MCF 10A (cell line): ENCODE results near the gene PERP. TPM values are rescaled to one million over a fixed set of nuclear protein-coding genes. Genes with fewer than 3 reads are reported as not detected.

ENCODE experiments used
- BruUV-seq: library from RNA; stranded (reverse); fragments of 400-500 nt; replicated peaks from 2 replicates; lab custom pipeline; 2021; lab: Mats Ljungman, UMichigan
- CTCF ChIA-PET: fragments of 300-600 bp; sonication (Branson Sonifier 250); formaldehyde crosslinking; extraction: SDS; loops from one replicate; lab custom pipeline; 2021; ENCODE audit warnings: antibody characterized with exemption, inconsistent platforms; lab: Yijun Ruan, JAX
- POLR2A ChIA-PET: fragments of 300-600, 350-650 bp; sonication (Branson Sonifier 250); formaldehyde crosslinking; extraction: SDS; loops from one replicate; lab custom pipeline; 2020; ENCODE audit warnings: antibody characterized with exemption, inconsistent platforms; lab: Yijun Ruan, JAX
- DNase-seq: peaks from one replicate; pipeline ENCODE4 v3.0.0-alpha.2; 2018; ENCODE audit not compliant: unreplicated experiment
- H3K27ac Mint-ChIP-seq: one replicate; pipeline ENCODE4 v1.8.0; 2022; ENCODE audit warnings: mild to moderate bottlenecking, low read depth, mixed read lengths; ENCODE audit not compliant: unreplicated experiment
- H3K27me3 Mint-ChIP-seq: one replicate; pipeline ENCODE4 v1.8.0; 2022; ENCODE audit warnings: mixed read lengths; ENCODE audit not compliant: insufficient read depth, unreplicated experiment
- H3K36me3 Mint-ChIP-seq: one replicate; pipeline ENCODE4 v1.8.0; 2022; ENCODE audit warnings: mild to moderate bottlenecking, moderate library complexity, mixed read lengths; ENCODE audit not compliant: insufficient read depth, unreplicated experiment
- H3K4me1 Mint-ChIP-seq: one replicate; pipeline ENCODE4 v1.8.0; 2022; ENCODE audit warnings: mixed read lengths; ENCODE audit not compliant: insufficient read depth, unreplicated experiment
- H3K4me3 Mint-ChIP-seq: one replicate; pipeline ENCODE4 v1.8.0; 2022; ENCODE audit warnings: mild to moderate bottlenecking, moderate library complexity, mixed read lengths; ENCODE audit not compliant: unreplicated experiment
- H3K9me3 Mint-ChIP-seq: one replicate; pipeline ENCODE4 v1.8.0; 2022; ENCODE audit warnings: mixed read lengths; ENCODE audit not compliant: unreplicated experiment
- CTCF ChIP-seq: fragments of 200-600 bp; IDR thresholded peaks from one replicate; pipeline ENCODE4 v1.8.0; 2022; ENCODE audit warnings: antibody characterized with exemption, mild to moderate bottlenecking; ENCODE audit not compliant: unreplicated experiment
- intact Hi-C: fragments of 100-400 bp; cut with micrococcal nuclease; formaldehyde crosslinking; loops from 2 replicates; pipeline ENCODE4 v1.14.1; 2022
- total RNA-seq: library from RNA; stranded (reverse); gene quantifications from 2 replicates; pipeline ENCODE4 v1.2.3, GENCODE V29; 2022

Gene PERP
- total RNA-seq, 1 experiment from 2014 or later, result 120 TPM

GRCh38 chr6:138044458-138044857, 62.8 kb downstream of the PERP start:
- no TSS peak for BruUV-seq
- TF ChIP-seq CTCF, result no peak
- intact Hi-C loops, result no loop called here
- Mint-ChIP-seq H3K36me3 (no peaks in the 10 kb centered on the region), H3K4me1 (no peaks in the 10 kb centered on the region), H3K27me3 (no peaks in the 10 kb centered on the region), H3K4me3 (no peak overlapping the region), H3K27ac (no peak overlapping the region), H3K9me3 (peaks cover 7% of the 10 kb centered on the region)
- POLR2A ChIA-PET, result interaction anchor here (0.6 to 2.0 kb wide), 4 partner anchors 13 to 729 kb away, joined by 3 to 8 read pairs (median 4); partner anchors contain the start of gene CCDC28A
- no peak for DNase-seq
- CTCF ChIA-PET, result interaction anchor here (0.6 to 1.3 kb wide), 5 partner anchors 13 to 861 kb away, joined by 3 to 5 read pairs (median 3); no protein-coding TSS in a partner anchor

Other genes with a start within 250 kb of the PERP start
- 38.2 and 52.8 TPM in 2 replicates for gene TNFAIP3, start 240.2 kb downstream of the PERP start, total RNA-seq
- gene ARFGEF3, start 54.5 kb upstream of the PERP start, total RNA-seq, result 3.4 and 7.0 TPM in 2 replicates
- not detected in 2 replicates for gene PBOV1, start 111.1 kb upstream of the PERP start, total RNA-seq